ENCODE data around the gene FAM124B.
"Not testable (repeated sequence)": the region's sequence is repeated elsewhere in the genome, so short reads cannot be mapped to it uniquely, and the experiment has no call there.

The FAM124B gene

DNA sequence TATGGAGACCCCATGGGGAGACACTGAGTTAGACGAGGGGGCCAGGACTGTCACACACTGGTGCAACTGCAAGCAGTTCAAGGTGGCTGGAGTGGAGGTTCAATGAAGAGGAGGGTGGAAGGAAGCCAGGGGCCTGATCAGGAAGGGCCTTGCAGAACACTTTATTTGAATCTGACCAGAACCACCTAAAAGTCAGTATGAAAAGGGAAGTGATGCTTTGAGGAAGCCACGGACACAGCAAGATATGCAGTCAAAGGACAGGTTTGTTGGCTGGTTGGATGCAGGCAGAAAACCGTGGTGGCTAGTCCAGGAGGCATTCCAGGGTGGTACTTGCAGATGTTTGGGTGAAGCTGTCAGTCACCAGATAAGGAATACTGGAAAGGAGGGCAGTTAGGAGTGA lies 3.5 kb upstream of the FAM124B start:
- no peak for DNase-seq (ENCODE audit: low read depth)
- H3K4me3 ChIP-seq (ENCODE audit: low read length): no peak overlapping the region
- TF ChIP-seq, protein P1, sequence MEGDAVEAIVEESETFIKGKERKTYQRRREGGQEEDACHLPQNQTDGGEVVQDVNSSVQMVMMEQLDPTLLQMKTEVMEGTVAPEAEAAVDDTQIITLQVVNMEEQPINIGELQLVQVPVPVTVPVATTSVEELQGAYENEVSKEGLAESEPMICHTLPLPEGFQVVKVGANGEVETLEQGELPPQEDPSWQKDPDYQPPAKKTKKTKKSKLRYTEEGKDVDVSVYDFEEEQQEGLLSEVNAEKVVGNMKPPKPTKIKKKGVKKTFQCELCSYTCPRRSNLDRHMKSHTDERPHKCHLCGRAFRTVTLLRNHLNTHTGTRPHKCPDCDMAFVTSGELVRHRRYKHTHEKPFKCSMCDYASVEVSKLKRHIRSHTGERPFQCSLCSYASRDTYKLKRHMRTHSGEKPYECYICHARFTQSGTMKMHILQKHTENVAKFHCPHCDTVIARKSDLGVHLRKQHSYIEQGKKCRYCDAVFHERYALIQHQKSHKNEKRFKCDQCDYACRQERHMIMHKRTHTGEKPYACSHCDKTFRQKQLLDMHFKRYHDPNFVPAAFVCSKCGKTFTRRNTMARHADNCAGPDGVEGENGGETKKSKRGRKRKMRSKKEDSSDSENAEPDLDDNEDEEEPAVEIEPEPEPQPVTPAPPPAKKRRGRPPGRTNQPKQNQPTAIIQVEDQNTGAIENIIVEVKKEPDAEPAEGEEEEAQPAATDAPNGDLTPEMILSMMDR (conservative IDR thresholded peaks at IDR 0.05; ENCODE audit: low read depth, low read length): no peak

DNA sequence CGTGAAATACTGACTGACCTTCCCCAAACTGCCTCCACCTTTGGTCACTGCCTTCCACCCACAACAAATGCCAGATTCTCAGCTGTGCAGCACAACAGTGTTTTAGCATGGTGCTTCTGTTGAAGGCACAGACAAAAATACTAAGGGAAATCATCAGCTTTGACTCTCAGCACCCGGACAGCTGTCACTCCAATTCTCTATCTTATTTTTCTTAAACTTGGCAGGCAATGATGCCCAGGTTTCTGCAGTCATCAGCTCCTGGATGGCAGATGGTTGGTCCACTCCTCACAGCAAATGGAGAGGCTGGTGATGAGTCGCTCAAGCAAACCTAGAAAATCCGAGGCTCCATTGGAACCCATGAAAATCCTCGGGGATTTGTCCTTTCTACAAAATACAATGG lies 2.9 kb upstream of the FAM124B start:
- DNase-seq (ENCODE audit: low read depth): no peak
- TF ChIP-seq, protein P1 (conservative IDR thresholded peaks at IDR 0.05; ENCODE audit: low read depth, low read length): no peak
- no peak overlapping the region for H3K4me3 ChIP-seq (ENCODE audit: low read length)

DNA sequence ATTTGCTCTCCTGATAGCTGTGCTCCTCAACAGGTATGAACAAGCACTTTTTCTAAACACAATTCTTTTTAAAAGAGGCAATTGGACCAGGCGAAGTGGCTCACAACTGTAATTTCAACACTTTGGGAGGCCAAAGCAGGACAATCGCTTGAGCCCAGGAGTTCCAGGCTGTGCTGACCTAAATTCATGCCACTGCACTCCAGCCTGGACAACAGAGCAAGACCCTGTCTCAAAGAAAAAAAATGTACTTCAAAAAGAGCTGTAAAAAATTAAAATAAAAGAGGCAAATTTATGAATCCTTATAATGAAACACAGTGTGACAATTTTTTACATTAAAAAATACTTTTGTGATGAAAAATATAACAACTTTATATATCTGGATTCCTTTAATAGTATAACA lies 1.8 kb upstream of the FAM124B start:
- TF ChIP-seq, protein P1 (conservative IDR thresholded peaks at IDR 0.05; ENCODE audit: low read depth, low read length): no peak
- DNase-seq (ENCODE audit: low read depth): no peak
- no peak overlapping the region for H3K4me3 ChIP-seq (ENCODE audit: low read length)

DNA sequence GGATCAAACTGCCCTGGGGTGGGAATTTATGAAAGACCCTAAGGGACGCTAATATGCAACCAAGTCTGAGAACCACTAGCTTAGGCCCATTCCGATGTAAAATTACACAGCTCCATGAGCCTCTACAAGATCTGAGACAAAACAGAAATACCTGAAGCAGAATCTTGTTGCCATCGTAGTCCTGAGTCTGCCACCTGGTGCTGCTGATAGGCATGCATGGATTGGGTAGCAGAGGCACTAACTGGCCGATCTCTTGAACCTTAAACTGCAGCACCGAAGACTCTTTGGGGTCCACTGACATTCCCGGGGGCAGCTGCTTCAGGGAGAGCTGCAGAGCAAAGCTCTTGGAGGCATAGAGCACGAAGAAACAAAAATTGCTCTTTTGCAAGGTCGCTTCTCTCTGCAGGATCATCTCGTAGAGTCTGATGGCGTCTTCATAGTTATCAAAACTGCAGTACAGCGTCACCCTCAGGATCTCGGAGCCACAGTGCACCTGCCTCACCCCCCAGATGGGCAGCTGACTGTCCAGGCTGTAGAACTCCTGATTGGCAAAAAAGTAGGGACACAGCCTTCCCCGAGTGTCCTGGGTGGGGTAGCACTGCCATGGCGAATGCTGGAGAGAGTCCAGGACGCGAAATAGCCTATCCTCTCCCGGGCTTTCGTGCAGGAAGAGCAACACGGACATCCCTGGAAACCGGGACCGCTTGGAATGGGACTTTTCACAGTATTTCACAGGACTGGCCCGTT lies 848 bp downstream of the FAM124B start:
- TF ChIP-seq, protein P1 (conservative IDR thresholded peaks at IDR 0.05; ENCODE audit: low read depth, low read length): no peak
- peak overlapping the region; percentile 9 for H3K4me3 ChIP-seq (ENCODE audit: low read length)
- DNase-seq (ENCODE audit: low read depth): no peak

DNA sequence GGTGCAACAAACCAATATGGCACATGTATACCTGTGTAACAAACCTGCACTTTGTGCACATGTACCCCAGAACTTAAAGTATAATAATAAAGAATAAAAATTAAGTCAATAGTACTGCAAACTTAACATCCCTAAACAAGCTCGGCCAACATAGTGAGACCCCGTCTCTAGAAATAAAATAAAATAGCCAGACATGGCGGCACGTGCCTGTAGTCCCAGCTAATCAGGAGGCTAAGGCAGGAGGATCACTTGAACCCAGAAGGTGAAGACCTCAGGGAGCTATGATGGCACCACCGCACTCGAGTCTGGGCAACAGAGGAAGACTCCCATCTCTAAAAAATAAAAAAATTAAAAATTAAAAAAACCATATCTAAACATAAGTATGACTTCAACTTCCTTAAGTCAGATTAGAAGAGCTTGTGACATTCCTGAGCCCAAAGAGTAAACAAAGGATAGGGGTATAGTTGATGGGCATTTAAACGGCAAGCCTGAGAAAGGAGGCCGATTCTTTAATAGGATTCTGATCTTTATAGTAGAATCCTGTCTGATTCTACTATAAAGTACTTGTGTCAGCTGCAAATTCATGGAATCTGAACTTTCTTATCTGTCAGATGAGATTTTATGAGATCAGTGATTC lies 1.6 kb downstream of the FAM124B start:
- peak; percentile 53 for DNase-seq (ENCODE audit: low read depth)
- TF ChIP-seq, protein P1 (conservative IDR thresholded peaks at IDR 0.05; ENCODE audit: low read depth, low read length): no peak
- H3K4me3 ChIP-seq (ENCODE audit: low read length): no peak overlapping the region

DNA sequence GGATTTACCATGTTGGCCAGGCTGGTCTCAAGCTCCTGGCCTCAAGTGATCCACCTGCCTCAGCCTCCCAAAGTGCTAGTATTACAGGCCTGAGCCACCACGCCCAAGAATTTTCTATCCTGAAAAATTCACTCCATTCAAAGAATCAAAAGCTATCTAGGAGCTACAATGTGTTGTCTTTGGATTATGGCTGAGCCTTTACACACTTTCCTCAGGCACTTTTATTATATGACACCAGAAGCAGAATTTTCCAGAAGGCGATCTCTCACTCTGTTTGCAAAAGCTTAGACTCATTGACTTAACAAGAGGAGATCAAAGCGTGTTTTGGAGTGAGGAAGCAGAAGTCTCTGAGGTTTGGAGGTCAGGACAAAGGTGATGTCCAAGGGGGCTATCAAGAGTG lies 3.6 kb downstream of the FAM124B start:
- no peak overlapping the region for H3K4me3 ChIP-seq (ENCODE audit: low read length)
- DNase-seq (ENCODE audit: low read depth): no peak
- TF ChIP-seq, protein P1 (conservative IDR thresholded peaks at IDR 0.05; ENCODE audit: low read depth, low read length): no peak

DNA sequence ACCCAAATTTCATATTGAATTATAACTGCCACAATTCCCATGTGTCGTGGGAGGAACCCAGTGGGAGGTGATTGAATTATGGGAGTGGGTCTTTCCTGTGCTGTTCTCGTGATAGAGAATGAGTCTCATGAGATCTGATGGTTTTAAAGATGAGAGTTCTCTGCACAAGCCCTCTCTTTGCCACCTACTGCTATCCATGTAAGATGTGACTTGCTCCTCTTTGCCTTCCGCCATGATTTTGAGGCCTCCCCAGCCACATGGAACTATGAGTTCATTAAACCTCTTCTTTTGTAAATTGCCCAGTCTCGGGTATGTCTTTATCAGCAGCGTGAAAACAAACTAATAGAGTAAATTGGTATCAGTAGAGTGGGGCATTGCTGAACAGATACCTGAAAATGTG lies 4.8 kb downstream of the FAM124B start:
- H3K4me3 ChIP-seq (ENCODE audit: low read length); DNase-seq (ENCODE audit: low read depth): not testable (repeated sequence)
